LNCAP (cell line): ENCODE measurements around the gene EHBP1.

Experiments used
- CTCF ChIP-seq: fragments of 450-650 bp; IDR thresholded peaks from 2 replicates; pipeline ENCODE4 v1.5.1; 2017; ENCODE audit warnings: mild to moderate bottlenecking

The EHBP1 gene

DNA sequence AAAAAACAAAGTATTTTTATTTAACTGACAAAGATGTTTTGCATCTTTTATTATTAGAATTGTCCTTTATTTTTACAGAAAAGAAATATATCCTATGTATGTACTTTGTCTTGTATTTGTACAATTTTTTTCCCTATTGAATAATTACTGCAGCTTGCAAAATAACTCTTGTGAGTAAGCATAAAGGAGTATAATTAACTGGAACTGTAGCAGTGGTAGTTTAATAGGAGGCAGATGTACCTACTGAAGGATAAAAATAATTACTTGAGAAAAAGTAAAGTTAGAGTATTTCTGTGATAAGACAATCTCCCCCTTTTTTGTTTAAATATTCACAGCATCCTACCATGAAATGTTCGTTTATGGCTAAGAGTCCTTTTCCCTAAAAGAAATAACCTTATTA, 34.7 kb downstream of the EHBP1 start:
- no peak for TF ChIP-seq CTCF

DNA sequence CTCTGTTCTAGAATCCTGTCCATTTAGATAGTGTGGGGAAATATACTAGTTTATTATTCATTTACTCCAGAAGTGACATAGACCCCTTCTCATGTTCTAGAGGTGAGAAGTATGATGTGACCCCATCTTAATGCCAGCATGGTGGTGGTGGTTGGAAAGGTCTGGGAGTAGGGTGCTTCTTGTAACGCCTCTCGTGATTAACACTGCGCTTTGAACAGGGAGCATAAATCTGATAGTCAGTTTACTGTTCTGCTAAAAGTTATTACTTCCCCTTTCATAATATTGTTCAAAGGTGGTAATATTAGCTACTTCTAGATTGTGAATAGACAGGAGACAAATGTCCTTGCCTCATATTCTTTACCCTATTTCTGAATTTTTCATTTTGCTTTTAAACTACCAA, 35.6 kb downstream of the EHBP1 start:
- no peak for TF ChIP-seq CTCF

GRCh38 chr2:62741954-62742722, 36.6 kb downstream of the EHBP1 start:
- TF ChIP-seq CTCF = no peak

GRCh38 chr2:62743506-62743905, 38.0 kb downstream of the EHBP1 start:
- no peak for TF ChIP-seq CTCF

GRCh38 chr2:62744603-62745002, 39.1 kb downstream of the EHBP1 start:
- TF ChIP-seq CTCF = no peak

DNA sequence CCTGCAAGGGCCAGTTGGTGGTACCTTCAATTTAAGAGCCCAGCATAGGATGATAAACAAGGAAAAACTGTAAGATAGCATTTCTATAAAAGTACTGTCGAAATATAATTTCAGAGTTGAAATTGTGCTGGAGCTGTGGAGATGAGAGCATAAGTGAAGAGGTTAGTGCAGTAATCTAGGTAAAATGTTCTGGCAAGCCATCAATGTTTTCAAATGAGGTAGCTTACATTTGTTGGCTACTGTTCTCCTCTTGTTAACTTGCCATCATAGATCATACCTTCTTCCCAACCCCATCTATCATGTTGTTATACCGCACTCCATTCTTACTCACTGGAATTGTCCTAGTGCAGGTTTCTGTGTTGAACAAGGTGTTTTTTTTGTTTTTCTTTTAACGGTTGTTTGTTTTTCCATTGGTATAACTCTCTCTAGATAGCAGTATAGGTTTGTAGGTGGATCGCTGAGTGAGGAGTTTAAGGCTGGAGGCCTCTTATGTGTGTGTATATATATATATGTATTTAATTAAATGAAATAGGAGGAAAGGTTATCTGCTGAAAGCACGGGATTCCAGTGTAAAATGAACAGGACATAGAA, 40.5 kb downstream of the EHBP1 start:
- no peak for TF ChIP-seq CTCF

DNA sequence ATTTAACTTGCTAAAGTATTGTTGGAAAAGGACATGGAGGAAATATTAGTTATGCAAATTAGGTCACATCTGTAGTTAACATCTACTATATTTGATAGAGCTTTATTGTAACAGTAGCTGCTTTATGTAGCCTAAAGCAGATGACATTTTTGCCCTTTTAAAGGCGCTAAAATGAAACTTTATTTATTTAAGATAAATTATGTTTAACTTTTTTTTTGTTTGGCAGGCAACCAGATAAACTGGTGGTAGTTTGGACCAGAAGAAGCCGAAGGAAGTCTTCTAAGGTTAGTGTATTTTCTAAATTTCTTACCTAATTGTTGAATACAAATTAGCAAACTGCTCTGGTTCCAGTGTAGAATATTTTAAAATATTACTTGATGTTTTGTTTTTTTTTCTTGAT, 41.7 kb downstream of the EHBP1 start:
- TF ChIP-seq CTCF = no peak
